GM12892 (cell line): ENCODE results near the gene LCE5A.

Experiments used
- POLR2A ChIP-seq: IDR thresholded peaks from 2 replicates; pipeline ENCODE4 v1.6.1; 2011; ENCODE audit warnings: low read depth, low read length, control low read depth
- POLR2AphosphoS5 ChIP-seq: IDR thresholded peaks from 2 replicates; pipeline ENCODE4 v1.6.1; 2011; ENCODE audit warnings: low read depth, low read length, control low read depth
- TAF1 ChIP-seq: IDR thresholded peaks from 2 replicates; pipeline ENCODE4 v1.6.1; 2011; ENCODE audit warnings: low read depth, mild to moderate bottlenecking, control low read depth, low read length, borderline replicate concordance

DNA sequence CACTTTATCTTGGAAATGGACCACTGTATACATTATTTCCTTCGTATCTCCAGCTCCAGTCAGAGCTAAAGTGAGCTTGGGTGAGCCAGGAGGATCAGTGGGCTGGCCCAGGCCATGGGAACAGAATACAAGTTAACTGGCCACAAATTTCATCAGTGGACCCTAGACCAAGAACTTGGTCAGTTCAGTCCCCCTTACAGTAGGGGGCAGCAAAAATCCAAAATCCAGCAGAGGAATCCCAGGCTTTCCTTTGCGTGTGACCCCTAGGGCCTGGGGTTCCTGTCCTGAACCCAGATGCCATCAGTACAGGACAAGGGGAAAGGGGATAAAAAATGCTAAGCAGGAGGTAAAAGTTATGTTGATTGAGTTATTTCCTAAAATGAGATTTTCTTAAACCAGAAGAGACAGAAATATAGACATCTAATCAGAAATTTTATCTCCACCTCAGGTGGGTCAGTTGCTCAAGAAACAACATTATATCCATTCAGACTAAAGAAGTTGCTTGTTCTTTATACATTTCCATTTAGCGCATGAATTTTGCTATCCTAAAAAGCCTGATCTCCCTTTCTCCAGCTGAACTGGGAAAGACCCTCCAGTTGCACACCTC lies 24.1 kb upstream of the LCE5A start:
- TF ChIP-seq POLR2AphosphoS5 = no peak
- TF ChIP-seq POLR2A = no peak
- TF ChIP-seq TAF1 = no peak
